Ramos (cell line): ENCODE data around the gene MAG.

Experiments
- in situ Hi-C: fragments of 300-500 bp; cut with MboI; formaldehyde crosslinking; loops from one replicate; pipeline ENCODE4 v1.14.3; 2022; ENCODE audit warnings: low sequenced_read_pairs; ENCODE audit not compliant: unreplicated experiment

Gene MAG

GRCh38 chr19:35265126-35265899 is 26.6 kb upstream of the MAG start:
- in situ Hi-C loops = no loop called here

- in situ Hi-C loops = no loop called here
Measured at GRCh38 chr19:35265900-35266519, 26.0 kb upstream of the MAG start.

- in situ Hi-C loops = no loop called here
Measured at GRCh38 chr19:35266520-35267352, 25.2 kb upstream of the MAG start.

- in situ Hi-C loops = no loop called here
Measured at GRCh38 chr19:35267353-35267817, 24.6 kb upstream of the MAG start.

GRCh38 chr19:35267818-35268535 is 24.0 kb upstream of the MAG start:
- in situ Hi-C loops = no loop called here

- in situ Hi-C loops = no loop called here
Measured at GRCh38 chr19:35268536-35269437, 23.2 kb upstream of the MAG start, which contains the start of gene USF2. Gene USF2, plus strand, starts transcription at chr19:35268962. Its CDS starts 140 bp downstream, at chr19:35269102.

- in situ Hi-C loops = loop anchor here (5.0 kb wide), 2 partner anchors 78 to 198 kb away; partner anchors contain the start of gene FFAR1
Measured at GRCh38 chr19:35269438-35270117, 22.4 kb upstream of the MAG start.

GRCh38 chr19:35270381-35270811 is 21.6 kb upstream of the MAG start:
- in situ Hi-C loops = loop anchor here (5.0 kb wide), 2 partner anchors 77 to 197 kb away; partner anchors contain the start of gene FFAR1

GRCh38 chr19:35271546-35271945 is 20.4 kb upstream of the MAG start:
- in situ Hi-C loops = loop anchor here (5.0 kb wide), 2 partner anchors 76 to 196 kb away; partner anchors contain the start of gene FFAR1

GRCh38 chr19:35272122-35272719 is 19.7 kb upstream of the MAG start:
- in situ Hi-C loops = loop anchor here (5.0 kb wide), 2 partner anchors 75 to 195 kb away; partner anchors contain the start of gene FFAR1

GRCh38 chr19:35272954-35273649 is 18.9 kb upstream of the MAG start:
- in situ Hi-C loops = loop anchor here (5.0 kb wide), 2 partner anchors 74 to 194 kb away; partner anchors contain the start of gene FFAR1

- in situ Hi-C loops = loop anchor here (5.0 kb wide), 2 partner anchors 74 to 194 kb away; partner anchors contain the start of gene FFAR1
Measured at GRCh38 chr19:35273686-35274259, 18.2 kb upstream of the MAG start.

GRCh38 chr19:35274323-35274722 is 17.6 kb upstream of the MAG start:
- in situ Hi-C loops = loop anchor here (5.0 kb wide), 2 partner anchors 73 to 193 kb away; partner anchors contain the start of gene FFAR1

GRCh38 chr19:35276706-35277281 is 15.2 kb upstream of the MAG start:
- in situ Hi-C loops = no loop called here

- in situ Hi-C loops = no loop called here
Measured at GRCh38 chr19:35278578-35279284, 13.2 kb upstream of the MAG start.

- in situ Hi-C loops = no loop called here
Measured at GRCh38 chr19:35279374-35279773, 12.6 kb upstream of the MAG start.
